Ammon's horn (tissue), 1 donor: ENCODE data around the gene SERTAD4.
A peak's percentile ranks its signal among the peaks of the same experiment; 100 is the strongest.

Experiments
- DNase-seq: peaks from one replicate; pipeline ENCODE4 v3.0.0-alpha.2; 2016; ENCODE audit warnings: low spot score

The SERTAD4 gene

DNA sequence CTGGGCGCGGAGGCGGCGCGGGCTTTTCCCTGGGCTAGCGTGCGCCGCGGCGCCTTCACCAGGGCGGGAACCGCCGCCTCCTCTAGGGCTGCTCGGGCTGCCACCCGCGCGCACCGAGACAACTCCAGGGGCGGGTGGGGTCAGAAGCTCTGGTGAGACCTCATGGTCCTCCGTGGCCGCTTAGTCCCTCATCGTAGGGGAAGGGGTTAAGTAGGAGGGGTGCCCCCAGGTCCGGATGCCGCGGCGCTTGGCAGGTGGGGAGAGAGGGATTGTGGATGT, 559 bp downstream of the SERTAD4 start:
- DNase-seq: peak; percentile 34

DNA sequence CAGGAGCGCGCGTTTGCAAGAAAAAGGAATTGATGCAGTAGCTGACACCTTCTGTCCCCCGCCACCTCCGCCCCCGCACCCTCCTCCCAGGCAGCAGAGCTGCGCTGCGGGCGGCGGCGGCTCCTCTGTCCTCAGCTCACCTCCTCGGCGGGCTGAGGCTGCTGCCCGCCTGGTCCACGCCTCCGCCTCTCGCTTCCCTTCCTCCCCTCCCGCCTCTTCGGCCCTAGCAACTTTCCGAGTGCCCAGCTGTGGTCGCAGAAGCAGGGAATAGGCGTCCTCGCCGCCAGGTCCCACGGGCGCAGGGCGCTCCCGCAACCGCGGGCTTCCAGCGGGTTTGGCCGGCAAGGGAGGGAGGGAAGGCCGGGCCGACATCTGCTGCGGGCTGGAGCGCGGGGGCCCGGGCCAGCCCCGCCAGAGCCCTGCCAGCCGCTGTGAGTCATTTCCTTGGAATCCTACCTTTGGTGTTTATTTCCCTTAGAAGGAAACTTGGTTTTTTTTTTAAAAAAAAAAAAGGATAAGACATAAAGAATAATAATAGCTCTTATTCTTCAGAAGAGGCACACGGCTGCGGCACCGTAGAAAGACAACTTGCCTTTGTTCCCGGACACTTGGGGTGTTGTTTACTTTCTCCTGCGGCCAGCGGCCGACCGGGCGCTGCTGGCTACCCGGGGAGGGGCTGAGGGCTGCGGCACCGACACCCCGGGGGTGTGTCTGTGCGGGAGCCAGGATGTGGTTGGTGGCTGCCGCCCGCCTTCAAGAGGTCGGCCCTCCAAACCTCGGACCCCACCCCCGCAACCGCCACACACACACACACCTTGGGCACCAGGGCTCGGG, 1.1 kb downstream of the SERTAD4 start:
- DNase-seq: peak; percentile 81

DNA sequence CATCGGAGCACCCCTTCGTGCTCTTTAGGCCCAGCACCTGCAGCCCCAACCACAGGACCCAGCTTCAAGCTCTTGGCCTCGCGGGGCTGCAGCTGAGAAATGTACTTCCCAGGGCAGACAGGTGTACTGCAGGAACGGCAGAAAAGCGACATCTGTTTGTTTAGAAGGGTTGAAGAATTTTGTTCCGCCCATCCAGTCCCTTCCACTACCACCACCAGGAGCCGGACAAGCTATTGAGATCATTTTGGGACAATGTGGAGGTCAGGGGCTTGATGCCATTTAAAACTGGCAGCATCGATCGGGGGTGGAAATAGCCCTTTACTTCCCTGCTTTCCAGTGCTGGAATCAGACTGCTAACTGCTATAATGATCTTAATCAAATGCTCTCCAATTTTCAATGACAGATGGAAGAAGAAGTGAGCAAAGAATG, 1.7 kb downstream of the SERTAD4 start:
- no peak for DNase-seq

DNA sequence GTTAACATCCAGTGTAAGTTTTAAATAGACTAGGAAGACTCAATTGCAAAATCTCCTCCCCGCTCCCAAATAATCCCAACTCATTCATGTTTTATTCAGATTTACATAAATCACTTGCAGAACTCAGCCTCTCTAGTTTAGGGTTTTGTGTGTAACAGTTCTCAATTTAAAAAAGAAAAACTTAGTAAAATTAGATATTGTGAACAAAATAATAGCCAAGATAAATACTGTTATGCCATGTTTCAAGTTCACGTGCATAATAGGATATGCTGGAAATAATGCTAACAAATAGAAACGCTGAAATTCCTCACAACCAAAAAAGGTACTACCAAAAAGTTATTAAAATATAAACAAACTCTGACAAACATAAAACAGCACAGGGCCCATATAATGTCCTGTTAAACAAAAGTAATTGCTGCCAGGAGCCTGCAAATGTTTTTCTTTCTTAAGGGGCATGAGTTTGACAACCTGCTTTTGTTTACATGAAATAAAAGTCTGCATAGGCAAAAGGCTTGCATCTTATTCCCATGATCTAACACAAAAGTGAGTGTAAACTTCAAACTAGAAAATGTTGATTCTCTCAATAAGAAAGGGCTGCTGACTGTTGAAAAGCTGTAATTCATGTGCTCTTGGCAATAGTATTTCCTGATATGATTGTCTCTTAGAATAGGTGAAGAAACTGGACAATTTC, 2.9 kb downstream of the SERTAD4 start:
- DNase-seq: no peak

DNA sequence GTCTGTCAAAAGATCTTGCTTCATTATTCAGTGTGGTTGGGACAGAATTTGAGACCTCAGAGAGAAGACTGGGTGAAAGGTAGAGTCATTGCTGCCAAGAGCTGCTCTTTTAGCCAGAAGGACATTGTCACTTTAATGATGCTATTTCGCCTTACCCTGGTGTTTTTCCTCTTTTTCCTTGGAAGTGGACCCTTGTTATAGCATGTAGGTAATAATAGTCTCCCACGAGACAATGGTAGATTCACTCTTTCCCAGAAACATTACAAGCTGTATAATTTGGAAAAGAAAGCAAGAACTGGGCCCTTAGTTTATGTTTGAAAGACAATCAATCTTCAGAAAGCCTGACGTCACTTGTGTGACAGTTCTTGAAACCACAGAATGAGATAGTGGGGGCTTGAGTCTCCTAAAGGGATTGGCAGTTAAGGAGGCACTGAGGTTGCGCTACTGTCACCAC, 3.8 kb downstream of the SERTAD4 start:
- DNase-seq: no peak

DNA sequence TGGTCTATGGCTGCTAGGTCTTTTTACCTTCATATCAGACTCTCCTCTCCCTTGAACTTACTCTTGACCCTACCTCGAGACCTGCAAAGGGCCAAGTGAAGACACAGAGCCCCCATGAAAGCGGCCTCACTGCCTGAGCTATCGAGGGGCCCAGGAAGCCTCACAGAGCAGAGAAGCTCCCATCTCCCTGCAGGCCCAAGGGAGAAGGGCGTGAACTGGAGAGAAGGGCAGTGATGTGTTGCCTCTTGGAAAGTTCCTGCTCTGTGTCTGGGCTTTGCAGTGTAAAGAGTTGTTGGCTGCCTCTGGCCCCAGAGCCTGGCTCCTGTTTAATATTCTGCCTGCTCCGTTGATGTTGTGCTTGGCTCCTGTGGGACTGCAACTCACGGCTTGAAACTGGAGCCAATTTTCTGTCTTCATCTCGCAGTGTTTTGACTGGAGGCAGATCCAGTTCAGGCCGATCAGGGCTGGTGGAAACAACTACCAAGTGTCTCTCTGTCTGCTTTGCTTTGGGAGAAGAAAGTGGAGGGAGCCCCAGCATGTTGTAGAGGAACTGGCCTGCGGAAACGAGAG, 4.3 kb downstream of the SERTAD4 start:
- DNase-seq: peak; percentile 80

DNA sequence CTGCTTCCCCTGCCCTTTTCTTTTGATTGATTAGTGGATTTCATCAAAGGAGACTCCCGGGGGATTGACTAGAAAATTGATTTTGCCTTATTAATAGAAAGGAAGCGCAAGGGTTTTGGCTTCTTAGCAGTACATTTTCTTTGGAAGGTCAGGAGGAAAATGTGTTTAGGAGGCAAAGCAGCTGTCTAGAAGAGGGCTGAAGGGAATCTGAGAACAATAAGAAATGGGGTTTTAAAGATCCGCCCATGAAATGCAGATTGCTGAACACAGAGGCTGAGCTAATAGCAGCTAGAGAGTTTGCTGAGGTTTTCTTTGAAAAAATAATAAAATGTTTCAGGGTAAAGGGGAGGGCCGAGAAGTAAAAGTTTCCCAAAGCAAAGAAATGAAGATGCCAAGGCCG, 4.9 kb downstream of the SERTAD4 start:
- DNase-seq: no peak

DNA sequence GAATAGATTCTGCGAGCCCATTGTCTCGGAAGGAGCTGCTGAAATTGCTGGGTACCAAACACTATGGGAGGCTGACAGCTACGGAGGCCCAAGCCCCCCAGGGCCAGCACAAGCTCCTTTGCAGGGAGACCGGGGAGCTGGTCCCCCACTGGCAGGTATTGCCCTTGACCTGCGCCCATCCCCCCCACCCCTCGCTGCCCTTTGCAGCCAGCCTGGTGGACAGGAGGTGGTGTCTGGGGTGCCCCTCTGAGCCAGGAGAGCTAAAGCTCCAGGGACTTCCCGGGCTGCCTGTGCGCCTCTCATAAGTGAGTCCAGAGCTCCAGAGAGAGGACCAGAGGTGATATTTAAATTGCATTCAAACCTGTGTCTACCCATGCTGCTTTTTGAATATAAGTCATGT, 5.4 kb downstream of the SERTAD4 start:
- no peak for DNase-seq

DNA sequence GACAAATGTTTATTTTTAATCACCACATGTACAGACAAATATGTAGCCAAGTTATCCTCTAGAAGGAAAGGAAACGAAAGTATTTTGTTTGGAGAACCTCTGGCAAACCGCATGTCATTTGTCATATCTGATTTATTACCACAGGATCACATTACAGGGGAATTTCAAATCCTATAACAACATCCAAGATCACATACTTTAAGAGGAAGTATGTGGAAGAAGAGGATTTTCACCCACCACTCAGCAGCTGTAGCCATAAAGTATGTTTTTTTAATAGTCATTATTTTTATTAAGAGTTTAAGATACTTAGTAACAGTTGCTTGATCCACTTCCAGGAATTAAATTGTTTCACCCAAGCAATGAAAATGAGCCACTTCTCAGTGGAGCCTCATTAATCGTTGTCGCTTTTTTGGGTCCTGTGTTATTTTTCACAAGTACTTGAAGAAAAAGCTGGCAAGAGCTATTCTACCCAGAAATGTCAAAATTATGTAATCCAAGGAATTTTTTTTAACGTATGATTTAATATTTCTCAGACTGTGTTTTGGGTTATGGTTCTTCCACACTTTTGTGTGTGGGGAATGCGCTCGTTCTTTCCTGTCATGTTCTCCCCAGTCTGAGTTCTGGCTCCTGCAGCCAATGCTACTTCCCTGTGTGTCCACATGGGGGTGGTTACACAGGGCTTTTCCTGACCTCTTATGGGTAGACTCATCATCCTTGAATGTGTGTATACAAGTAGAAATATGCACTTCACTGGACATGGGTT, 6.9 kb downstream of the SERTAD4 start:
- peak; percentile 61 for DNase-seq

DNA sequence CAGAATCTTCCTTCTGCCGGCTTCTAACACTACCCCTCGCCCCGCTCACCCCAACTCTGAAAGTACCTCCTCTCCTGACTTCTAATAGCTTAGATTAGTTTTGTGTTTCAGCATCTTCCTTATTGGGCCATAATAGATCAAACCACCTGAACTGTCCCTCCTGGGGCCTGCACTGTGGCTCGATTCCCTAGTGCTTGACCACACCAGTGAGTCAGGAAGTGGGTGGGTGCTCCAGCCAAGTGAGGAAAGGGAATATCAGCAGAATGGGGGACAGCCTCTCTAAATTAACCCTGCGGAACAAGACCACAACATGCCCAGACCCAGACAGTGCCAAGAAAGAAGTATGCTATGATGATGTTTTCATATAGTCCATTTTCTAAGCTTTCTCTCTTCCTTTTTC, 8.5 kb downstream of the SERTAD4 start:
- DNase-seq: no peak

DNA sequence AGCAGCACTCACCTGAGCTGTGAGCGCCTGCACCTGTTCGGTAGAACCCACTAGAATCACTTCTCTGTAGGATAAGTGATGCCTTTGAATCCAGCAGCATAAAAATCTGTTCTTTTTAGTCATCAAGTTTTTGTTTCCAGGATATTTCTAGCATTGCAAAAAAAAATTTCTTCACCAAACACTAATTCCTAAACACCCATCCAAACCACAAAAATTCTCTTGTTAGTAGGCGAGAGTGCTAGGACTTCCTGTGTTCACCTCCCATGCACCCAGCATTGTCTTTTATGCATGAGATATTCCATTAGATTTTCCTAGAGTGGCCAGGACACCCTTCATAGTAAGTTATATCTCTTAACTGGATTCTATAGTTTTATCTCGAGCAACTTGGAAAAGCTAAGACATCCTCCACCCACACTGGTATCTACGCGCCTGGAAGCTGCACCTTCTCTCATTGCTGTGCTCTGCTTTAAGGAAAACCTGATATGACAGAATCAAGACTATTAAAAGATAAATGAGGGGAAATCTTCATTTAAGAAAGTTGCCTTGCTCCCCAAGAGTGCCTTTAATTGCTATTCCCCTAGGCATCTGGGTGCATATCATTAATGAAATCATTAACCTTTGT, 12.3 kb downstream of the SERTAD4 start:
- no peak for DNase-seq

DNA sequence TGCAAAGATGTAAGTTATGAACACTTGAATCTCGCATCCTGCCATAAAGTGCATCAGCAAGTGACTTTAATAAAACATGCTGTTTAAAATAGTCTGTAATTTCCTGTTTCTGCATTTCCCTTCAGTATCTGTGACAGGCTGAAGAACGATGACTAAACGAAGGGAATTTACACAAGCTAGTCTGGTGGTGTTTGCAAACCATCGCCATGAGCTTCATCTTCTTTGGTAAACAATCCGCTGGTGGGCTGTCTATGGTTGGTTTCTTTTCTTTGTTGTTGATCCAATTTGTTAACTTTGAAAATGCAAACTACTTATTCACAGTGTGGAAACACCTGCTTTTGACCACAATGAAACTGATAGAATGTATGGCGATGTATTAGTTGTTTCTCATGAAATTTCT, 13.9 kb downstream of the SERTAD4 start:
- DNase-seq: no peak

DNA sequence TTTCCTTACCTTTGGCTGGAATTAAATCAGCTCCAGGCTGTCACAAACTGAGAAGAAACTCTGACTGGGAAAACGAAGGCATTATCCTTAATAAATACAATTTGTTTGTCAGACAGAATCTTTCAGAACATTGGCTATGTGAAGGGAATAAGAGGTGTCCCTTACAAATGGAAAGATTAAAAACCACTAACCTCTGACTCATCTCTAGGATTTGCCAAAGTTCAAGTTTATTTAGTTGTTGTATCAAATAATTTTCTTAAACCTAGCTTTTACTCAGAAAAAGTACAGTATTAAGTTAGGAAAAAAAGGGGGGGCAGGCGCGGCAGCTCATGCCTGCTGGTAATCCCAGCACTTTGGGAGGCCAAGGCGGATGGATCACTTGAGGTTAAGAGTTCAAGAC, 15.7 kb downstream of the SERTAD4 start:
- DNase-seq: no peak

DNA sequence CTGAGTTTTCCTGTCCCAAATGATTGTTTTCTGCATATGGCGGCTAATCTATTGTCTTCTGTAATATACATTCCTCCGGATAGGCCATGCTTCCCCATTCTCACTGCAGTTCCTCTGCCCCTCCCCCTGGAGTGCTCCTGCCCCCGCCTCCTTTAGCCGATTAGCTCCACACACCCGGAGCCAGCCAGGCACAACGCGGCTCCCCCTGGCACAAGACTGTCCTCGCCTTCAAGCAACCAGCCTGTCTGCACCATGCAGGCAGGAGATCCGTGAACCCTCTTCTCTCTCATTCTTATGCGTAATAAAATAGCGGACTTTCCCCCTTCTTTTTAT, 18.0 kb downstream of the SERTAD4 start:
- peak; percentile 85 for DNase-seq

DNA sequence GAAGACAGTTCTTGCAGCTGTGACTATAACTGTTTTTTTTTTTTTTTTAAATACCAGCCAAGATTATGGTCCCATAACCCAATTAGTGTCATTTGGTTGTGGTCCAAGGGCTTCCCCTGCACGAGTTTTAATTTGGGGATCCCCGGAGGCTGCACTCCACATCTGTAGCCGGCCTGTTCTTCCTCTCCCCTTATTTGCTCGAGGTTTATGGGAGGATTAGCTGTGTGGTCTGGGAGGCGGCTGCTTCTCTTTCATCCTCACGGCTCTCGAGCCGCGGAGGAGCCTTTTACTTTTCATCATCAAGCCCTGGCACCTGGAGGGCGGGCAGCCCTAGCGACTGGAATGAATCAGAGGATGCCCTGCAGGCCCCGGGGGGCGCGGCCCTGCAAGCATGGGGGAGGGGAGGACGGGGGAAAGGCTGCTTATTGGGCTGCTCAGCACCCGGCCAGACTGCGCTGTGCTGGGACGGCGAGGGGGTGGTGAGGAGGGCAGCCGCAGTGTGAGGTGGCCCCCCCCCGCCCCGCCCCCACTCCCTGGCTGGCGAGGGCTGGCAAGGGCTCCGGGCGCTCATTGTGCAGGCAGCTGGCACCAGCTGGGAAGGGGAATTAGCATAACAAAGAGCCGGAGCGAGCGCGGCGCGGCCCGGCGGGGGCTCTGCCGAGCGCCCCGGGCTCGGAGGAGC, 18.5 kb downstream of the SERTAD4 start:
- peak; percentile 89 for DNase-seq

DNA sequence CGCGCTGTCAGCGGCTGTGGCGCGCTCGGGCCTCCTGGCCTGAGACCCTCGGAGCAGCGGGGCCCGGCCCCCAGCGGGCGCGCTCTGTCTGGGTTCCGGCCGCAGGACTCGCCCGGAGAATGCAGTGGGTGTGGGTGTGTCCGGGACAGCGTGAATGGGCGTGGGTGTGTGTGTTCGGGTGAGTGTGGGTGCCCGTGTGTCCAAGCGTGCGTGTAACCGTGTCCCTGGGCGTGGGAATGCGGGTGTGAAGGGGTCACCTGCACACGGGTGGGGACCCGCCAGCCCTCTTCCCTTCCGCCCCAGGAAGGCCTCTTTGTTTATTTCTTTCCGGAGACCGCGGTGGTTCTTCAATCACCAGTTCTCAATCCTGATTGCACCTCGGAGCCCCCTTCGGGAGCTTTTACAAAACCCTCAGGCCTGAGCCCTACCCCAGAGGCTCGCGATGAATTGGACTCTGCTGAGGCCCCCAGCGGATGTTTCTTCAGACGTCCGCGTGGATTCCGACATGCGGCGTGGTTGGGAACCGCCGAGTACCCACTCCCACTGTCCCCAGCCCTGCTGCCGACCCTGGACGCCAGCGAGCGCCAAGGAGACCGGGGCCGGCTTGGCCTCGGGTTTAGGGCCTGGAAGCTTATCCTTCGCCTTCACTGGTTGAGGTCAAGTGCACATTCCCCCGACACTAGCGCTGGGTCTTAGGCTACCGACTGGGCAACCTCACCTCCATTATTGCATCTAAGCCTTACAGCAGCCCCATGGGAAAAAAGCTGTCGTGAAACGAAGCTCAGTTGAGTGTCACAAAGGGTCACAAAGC, 19.3 kb downstream of the SERTAD4 start:
- no peak for DNase-seq

DNA sequence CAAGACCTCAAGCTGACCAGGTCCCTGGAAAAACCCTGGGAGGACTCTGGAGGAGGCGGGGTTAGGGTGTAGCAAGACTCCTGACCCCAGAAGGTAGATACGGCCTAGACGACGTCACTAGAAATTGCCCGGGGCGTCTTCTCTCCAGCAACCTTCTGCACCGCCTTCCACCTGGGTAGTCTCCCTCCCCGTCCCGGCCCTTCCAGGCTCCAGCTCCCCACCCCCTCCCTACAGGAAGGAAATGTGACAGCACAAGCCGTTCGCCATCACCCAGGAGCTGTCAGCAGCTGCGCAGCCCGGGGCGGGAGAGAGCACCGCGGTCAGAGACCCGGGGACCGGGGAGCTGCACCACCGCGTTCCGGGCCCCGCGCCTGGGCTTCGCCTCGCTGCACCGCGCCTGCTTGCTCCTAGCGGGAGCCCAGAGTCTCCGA, 20.0 kb downstream of the SERTAD4 start:
- no peak for DNase-seq

DNA sequence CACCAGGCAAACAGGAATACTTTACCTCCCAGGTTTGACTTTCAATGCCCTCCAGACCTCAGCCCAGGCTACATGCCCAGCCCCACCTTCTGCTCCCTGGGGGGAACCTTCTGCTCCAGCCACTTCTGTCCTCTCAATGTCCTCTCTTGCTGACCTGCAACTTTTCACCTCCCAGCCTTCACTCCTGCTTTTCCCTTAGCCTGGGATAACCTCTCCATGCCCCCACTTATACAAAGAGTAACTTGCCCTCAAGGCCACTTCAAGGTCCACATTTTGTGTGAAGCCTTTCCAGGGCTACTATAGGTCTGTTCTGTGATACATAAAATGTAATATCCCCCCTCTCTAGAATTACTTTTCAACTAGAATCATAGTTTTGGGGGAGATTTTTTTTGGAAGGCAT, 21.7 kb downstream of the SERTAD4 start:
- no peak for DNase-seq

DNA sequence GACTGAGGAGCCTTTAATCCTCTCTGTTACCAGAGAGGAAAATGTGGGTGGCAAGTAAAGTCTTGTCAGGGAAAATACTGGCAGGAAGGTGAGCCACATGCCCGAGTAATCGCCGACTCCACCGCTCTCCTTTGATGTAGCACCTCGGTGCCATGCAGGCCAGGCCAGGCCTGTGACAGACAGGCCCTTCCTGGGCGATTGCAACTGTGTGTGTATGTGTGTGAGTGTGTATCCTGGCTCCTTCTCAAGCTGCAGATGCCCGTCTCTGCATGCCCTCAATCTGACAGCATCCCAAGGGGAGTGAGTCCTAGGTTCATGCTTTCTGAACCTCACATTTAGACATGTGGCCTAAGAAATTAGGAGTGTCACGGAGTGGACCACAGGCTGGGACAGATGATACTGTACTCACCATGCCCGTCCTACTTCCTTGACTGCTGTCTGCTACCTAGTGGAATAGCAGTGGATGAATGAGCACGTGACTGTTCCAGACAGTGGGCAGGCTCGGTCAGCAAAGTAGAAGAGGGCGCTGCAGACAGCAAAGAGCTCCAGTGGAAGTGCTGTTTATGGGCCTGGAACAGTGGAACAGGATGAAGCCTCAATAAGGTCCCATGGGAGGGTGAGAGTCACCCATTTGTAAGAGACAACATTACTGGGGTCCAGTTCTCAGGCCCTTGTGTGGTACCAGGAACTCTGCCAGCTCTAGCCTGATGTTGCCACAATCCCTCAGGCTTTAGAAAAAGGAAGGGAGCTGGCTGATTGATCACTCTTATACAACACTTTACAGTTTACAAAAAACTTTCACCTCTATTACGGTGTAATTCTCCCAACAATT, 25.3 kb downstream of the SERTAD4 start:
- DNase-seq: no peak

DNA sequence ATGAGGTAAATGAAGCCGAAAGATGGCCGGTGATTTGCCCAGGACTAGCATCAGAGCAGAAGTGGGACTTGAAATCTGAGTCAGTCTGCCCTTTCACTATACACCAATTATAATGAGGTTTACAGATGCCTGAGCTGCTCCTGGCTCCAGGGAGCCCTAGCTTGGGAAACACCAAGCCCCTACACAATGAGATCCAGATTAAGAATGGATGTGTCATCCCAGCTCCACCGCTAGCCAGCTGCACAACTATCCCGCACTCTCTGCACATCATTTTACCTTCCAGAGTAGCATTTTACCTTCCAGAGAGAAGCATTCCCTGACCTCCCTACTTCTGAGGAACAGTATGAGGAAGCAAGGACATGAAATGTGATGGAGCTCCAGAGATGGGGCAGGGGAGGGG, 27.0 kb downstream of the SERTAD4 start:
- no peak for DNase-seq
